ENCODE measurements around the gene NKIRAS1.
"Not testable (repeated sequence)": the region's sequence is repeated elsewhere in the genome, so short reads cannot be mapped to it uniquely, and the experiment has no call there.

NKIRAS1 gene

DNA sequence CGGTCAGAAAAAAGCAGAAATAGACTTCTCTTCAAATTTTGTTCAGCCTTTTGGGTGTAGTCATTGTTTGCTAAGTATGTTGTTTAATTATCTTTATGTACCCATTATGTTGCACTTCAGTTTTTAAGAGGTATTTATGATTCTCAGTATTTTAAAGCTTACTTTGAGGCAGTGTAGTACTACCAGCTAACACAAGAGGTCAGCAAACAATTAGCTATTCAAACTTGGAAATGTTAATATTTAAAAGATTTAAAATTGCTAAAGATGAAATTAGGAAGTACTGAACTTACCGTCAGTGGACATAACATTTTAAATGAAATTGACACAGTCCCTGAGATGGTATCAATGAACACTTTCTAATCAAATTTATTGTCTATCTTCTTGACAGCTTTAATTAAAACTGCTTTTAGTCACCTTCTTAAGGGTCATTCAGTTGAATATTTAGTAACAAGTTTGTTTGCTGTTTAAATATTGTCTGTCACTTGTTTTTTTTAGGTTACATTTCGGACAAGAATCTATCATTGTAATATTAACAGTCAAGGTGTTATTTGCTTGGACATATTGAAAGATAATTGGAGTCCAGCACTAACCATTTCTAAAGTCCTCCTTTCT lies 28.1 kb downstream of the NKIRAS1 start:
- peaks cover 2 to 19% of the 10 kb centered on the region in 2 donors for H3K36me3 ChIP-seq (ENCODE audit: control insufficient read depth in 1 of 2, insufficient read depth in 2 of 2, low read length in 2 of 2)
- H3K9ac ChIP-seq (ENCODE audit: low read depth in 1 of 2, low read length in 2 of 2): no peak overlapping the region
- no peak overlapping the region for H3K27ac ChIP-seq (ENCODE audit: low read depth, low read length)
- H3K9me3 ChIP-seq (ENCODE audit: control insufficient read depth in 1 of 2, low read length in 2 of 2): no peaks in the 10 kb centered on the region
- no peak overlapping the region for H3K4me3 ChIP-seq (ENCODE audit: low read depth in 1 of 2, low read length in 2 of 2)
- H3K27me3 ChIP-seq (ENCODE audit: control insufficient read depth in 1 of 2, insufficient read depth in 2 of 2, low read length in 2 of 2): no peaks in the 10 kb centered on the region
- no peaks in the 10 kb centered on the region for H3K4me1 ChIP-seq (ENCODE audit: control insufficient read depth in 1 of 2, insufficient read depth in 2 of 2, low read length in 2 of 2)

- Histone ChIP-seq H3K27ac (ENCODE audit: low read depth, low read length) (no peak overlapping the region), H3K36me3 (ENCODE audit: control insufficient read depth in 1 of 2, insufficient read depth in 2 of 2, low read length in 2 of 2) (peaks cover 0 to 18% of the 10 kb centered on the region in 2 donors), H3K9ac (ENCODE audit: low read depth in 1 of 2, low read length in 2 of 2) (no peak overlapping the region), H3K4me1 (ENCODE audit: control insufficient read depth in 1 of 2, insufficient read depth in 2 of 2, low read length in 2 of 2) (no peaks in the 10 kb centered on the region), H3K27me3 (ENCODE audit: control insufficient read depth in 1 of 2, insufficient read depth in 2 of 2, low read length in 2 of 2) (no peaks in the 10 kb centered on the region), H3K4me3 (ENCODE audit: low read depth in 1 of 2, low read length in 2 of 2) (no peak overlapping the region), H3K9me3 (ENCODE audit: control insufficient read depth in 1 of 2, low read length in 2 of 2) (no peaks in the 10 kb centered on the region)
These were observed 30.5 kb downstream of the NKIRAS1 start for GRCh38 chr3:23886311-23886710.

DNA sequence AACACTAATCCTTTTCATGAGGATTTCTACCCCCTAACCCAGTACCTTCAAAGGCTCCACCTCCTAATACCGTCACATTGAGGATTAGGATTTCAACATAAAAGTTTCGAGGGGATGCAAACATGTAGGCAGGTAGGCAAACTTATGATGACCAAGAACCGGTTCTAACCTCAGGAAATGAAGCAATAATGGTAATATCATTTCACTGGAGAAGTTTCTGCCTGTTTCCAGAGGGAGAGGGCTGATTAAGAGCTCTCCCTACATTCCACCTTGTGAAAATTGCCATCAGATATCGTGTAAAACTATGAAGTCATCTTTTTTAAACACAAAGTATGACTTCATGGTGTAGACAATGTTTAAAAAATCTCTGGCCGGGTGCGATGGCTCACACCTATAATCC lies 31.6 kb downstream of the NKIRAS1 start:
- Histone ChIP-seq H3K9me3 (ENCODE audit: control insufficient read depth in 1 of 2, low read length in 2 of 2) (no peaks in the 10 kb centered on the region), H3K4me1 (ENCODE audit: control insufficient read depth in 1 of 2, insufficient read depth in 2 of 2, low read length in 2 of 2) (no peaks in the 10 kb centered on the region), H3K9ac (ENCODE audit: low read depth in 1 of 2, low read length in 2 of 2) (no peak overlapping the region), H3K4me3 (ENCODE audit: low read depth in 1 of 2, low read length in 2 of 2) (no peak overlapping the region), H3K27ac (ENCODE audit: low read depth, low read length) (no peak overlapping the region), H3K36me3 (ENCODE audit: control insufficient read depth in 1 of 2, insufficient read depth in 2 of 2, low read length in 2 of 2) (peaks cover 0 to 11% of the 10 kb centered on the region in 2 donors), H3K27me3 (ENCODE audit: control insufficient read depth in 1 of 2, insufficient read depth in 2 of 2, low read length in 2 of 2) (no peaks in the 10 kb centered on the region)

GRCh38 chr3:23884481-23884880 lies 32.3 kb downstream of the NKIRAS1 start:
- H3K36me3 ChIP-seq (ENCODE audit: control insufficient read depth in 1 of 2, insufficient read depth in 2 of 2, low read length in 2 of 2): peaks cover 2 to 7% of the 10 kb centered on the region in 2 donors
- H3K27me3 ChIP-seq (ENCODE audit: control insufficient read depth in 1 of 2, insufficient read depth in 2 of 2, low read length in 2 of 2): no peaks in the 10 kb centered on the region
- no peak overlapping the region for H3K4me3 ChIP-seq (ENCODE audit: low read depth in 1 of 2, low read length in 2 of 2)
- H3K27ac ChIP-seq (ENCODE audit: low read depth, low read length): no peak overlapping the region
- no peak overlapping the region for H3K9ac ChIP-seq (ENCODE audit: low read depth in 1 of 2, low read length in 2 of 2)
- no peaks in the 10 kb centered on the region for H3K9me3 ChIP-seq (ENCODE audit: control insufficient read depth in 1 of 2, low read length in 2 of 2)
- H3K4me1 ChIP-seq (ENCODE audit: control insufficient read depth in 1 of 2, insufficient read depth in 2 of 2, low read length in 2 of 2): no peaks in the 10 kb centered on the region

DNA sequence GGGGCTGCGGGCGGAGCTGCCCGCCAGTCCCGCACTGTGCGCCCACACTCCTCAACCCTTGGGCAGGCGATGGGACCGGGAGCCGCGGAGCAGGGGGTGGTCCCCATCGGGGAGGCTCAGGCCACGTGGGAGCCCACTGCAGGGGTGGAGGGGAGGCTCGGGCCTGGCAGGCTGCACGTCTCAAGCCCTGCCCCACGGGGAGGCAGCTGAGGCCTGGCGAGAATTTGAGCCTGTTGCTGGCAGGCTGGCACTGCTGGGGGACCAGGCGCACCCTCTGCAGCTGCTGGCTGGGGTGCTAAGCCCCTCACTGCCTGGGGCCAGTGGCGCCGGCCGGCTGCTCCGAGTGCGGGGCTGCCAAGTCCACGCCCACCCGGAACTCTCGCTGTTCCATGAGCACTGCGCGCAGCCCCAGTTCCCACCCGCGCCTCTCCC lies 34.3 kb downstream of the NKIRAS1 start:
- H3K9ac ChIP-seq (ENCODE audit: low read depth in 1 of 2, low read length in 2 of 2): no peak overlapping the region
- no peaks in the 10 kb centered on the region for H3K4me1 ChIP-seq (ENCODE audit: control insufficient read depth in 1 of 2, insufficient read depth in 2 of 2, low read length in 2 of 2)
- no peaks in the 10 kb centered on the region for H3K9me3 ChIP-seq (ENCODE audit: control insufficient read depth in 1 of 2, low read length in 2 of 2)
- no peak overlapping the region for H3K27ac ChIP-seq (ENCODE audit: low read depth, low read length)
- no peaks in the 10 kb centered on the region for H3K27me3 ChIP-seq (ENCODE audit: control insufficient read depth in 1 of 2, insufficient read depth in 2 of 2, low read length in 2 of 2)
- H3K4me3 ChIP-seq (ENCODE audit: low read depth in 1 of 2, low read length in 2 of 2): no peak overlapping the region
- peaks cover 2 to 7% of the 10 kb centered on the region in 2 donors for H3K36me3 ChIP-seq (ENCODE audit: control insufficient read depth in 1 of 2, insufficient read depth in 2 of 2, low read length in 2 of 2)

GRCh38 chr3:23881993-23882392 lies 34.8 kb downstream of the NKIRAS1 start:
- H3K27ac ChIP-seq (ENCODE audit: low read depth, low read length); H3K36me3 ChIP-seq (ENCODE audit: control insufficient read depth in 1 of 2, insufficient read depth in 2 of 2, low read length in 2 of 2); H3K9ac ChIP-seq (ENCODE audit: low read depth in 1 of 2, low read length in 2 of 2); H3K9me3 ChIP-seq (ENCODE audit: control insufficient read depth in 1 of 2, low read length in 2 of 2); H3K4me3 ChIP-seq (ENCODE audit: low read depth in 1 of 2, low read length in 2 of 2); H3K27me3 ChIP-seq (ENCODE audit: control insufficient read depth in 1 of 2, insufficient read depth in 2 of 2, low read length in 2 of 2); H3K4me1 ChIP-seq (ENCODE audit: control insufficient read depth in 1 of 2, insufficient read depth in 2 of 2, low read length in 2 of 2): not testable (repeated sequence)

GRCh38 chr3:23880703-23881339 lies 36.0 kb downstream of the NKIRAS1 start:
- Histone ChIP-seq H3K4me3 (ENCODE audit: low read depth in 1 of 2, low read length in 2 of 2) (no peak overlapping the region), H3K9me3 (ENCODE audit: control insufficient read depth in 1 of 2, low read length in 2 of 2) (no peaks in the 10 kb centered on the region), H3K27ac (ENCODE audit: low read depth, low read length) (no peak overlapping the region), H3K9ac (ENCODE audit: low read depth in 1 of 2, low read length in 2 of 2) (no peak overlapping the region), H3K4me1 (ENCODE audit: control insufficient read depth in 1 of 2, insufficient read depth in 2 of 2, low read length in 2 of 2) (peaks cover 0 to 6% of the 10 kb centered on the region in 2 donors), H3K27me3 (ENCODE audit: control insufficient read depth in 1 of 2, insufficient read depth in 2 of 2, low read length in 2 of 2) (no peaks in the 10 kb centered on the region), H3K36me3 (ENCODE audit: control insufficient read depth in 1 of 2, insufficient read depth in 2 of 2, low read length in 2 of 2) (peaks cover 2 to 7% of the 10 kb centered on the region in 2 donors)

- Histone ChIP-seq H3K9me3 (ENCODE audit: control insufficient read depth in 1 of 2, low read length in 2 of 2) (no peaks in the 10 kb centered on the region), H3K27ac (ENCODE audit: low read depth, low read length) (no peak overlapping the region), H3K36me3 (ENCODE audit: control insufficient read depth in 1 of 2, insufficient read depth in 2 of 2, low read length in 2 of 2) (peaks cover 2 to 7% of the 10 kb centered on the region in 2 donors), H3K4me3 (ENCODE audit: low read depth in 1 of 2, low read length in 2 of 2) (no peak overlapping the region), H3K9ac (ENCODE audit: low read depth in 1 of 2, low read length in 2 of 2) (no peak overlapping the region), H3K27me3 (ENCODE audit: control insufficient read depth in 1 of 2, insufficient read depth in 2 of 2, low read length in 2 of 2) (no peaks in the 10 kb centered on the region), H3K4me1 (ENCODE audit: control insufficient read depth in 1 of 2, insufficient read depth in 2 of 2, low read length in 2 of 2) (peaks cover 0 to 6% of the 10 kb centered on the region in 2 donors)
These were observed 37.3 kb downstream of the NKIRAS1 start for GRCh38 chr3:23879485-23879884.

DNA sequence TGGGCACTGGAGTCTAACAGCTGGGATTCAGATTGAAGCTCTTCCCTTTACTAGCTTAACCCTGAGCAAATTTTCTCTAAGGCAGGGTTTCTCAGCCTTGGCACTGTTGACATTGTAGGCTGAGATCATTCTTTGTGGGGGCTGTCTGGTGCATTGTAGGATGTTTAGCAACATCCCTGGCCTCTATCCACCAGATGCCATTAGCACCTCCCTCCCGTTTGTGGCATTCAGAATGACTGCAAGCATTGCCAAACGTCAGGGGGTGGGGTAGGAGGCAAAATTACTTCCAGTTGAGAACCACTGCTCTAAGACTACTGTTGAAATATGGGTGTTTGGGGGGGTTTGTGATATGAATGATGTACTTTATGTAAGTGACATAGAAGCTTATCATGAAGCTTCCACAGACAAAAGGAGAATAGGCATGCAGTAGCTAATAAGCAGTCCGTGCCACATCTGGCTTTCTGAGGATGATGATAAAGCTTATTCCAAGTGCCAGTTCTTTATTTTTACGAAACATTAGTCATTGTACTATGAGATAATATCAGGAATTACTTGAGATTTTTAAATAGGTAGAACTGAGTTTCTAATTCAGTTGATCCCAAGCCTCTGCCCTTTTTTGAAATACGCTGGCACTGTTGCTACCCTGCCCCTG lies 39.3 kb downstream of the NKIRAS1 start:
- Histone ChIP-seq H3K9me3 (ENCODE audit: control insufficient read depth in 1 of 2, low read length in 2 of 2) (no peaks in the 10 kb centered on the region), H3K27ac (ENCODE audit: low read depth, low read length) (no peak overlapping the region), H3K36me3 (ENCODE audit: control insufficient read depth in 1 of 2, insufficient read depth in 2 of 2, low read length in 2 of 2) (peaks cover 2 to 7% of the 10 kb centered on the region in 2 donors), H3K9ac (ENCODE audit: low read depth in 1 of 2, low read length in 2 of 2) (no peak overlapping the region), H3K27me3 (ENCODE audit: control insufficient read depth in 1 of 2, insufficient read depth in 2 of 2, low read length in 2 of 2) (no peaks in the 10 kb centered on the region), H3K4me1 (ENCODE audit: control insufficient read depth in 1 of 2, insufficient read depth in 2 of 2, low read length in 2 of 2) (peaks cover 0 to 6% of the 10 kb centered on the region in 2 donors), H3K4me3 (ENCODE audit: low read depth in 1 of 2, low read length in 2 of 2) (no peak overlapping the region)

DNA sequence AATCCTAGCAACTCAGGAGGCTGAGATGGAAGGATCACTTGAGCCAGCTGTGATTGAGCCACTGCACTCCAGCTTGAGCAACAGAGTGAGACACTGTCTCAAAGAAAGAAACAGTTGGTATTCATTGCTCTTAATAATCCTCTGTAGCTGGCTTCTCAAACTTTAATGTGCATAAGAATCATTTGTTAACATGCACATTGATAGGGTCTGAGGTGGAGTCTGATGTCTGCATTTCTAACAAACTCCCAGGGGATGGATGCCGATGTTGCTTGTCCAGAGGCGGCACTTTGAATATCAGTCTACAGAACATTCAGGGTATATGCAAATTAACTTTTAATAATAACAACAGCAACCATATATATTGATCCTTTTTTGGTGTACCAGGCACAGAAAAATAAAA lies 39.9 kb downstream of the NKIRAS1 start:
- no peaks in the 10 kb centered on the region for H3K9me3 ChIP-seq (ENCODE audit: control insufficient read depth in 1 of 2, low read length in 2 of 2)
- H3K4me3 ChIP-seq (ENCODE audit: low read depth in 1 of 2, low read length in 2 of 2): no peak overlapping the region
- H3K27me3 ChIP-seq (ENCODE audit: control insufficient read depth in 1 of 2, insufficient read depth in 2 of 2, low read length in 2 of 2): no peaks in the 10 kb centered on the region
- no peak overlapping the region for H3K27ac ChIP-seq (ENCODE audit: low read depth, low read length)
- peaks cover 0 to 6% of the 10 kb centered on the region in 2 donors for H3K4me1 ChIP-seq (ENCODE audit: control insufficient read depth in 1 of 2, insufficient read depth in 2 of 2, low read length in 2 of 2)
- H3K9ac ChIP-seq (ENCODE audit: low read depth in 1 of 2, low read length in 2 of 2): no peak overlapping the region
- peaks cover 2 to 5% of the 10 kb centered on the region in 2 donors for H3K36me3 ChIP-seq (ENCODE audit: control insufficient read depth in 1 of 2, insufficient read depth in 2 of 2, low read length in 2 of 2)

Data from duodenal mucosa (tissue), 2 donors.